Tongue (tissue), 2 donors: ENCODE data around the gene SLC25A36. TPM values are rescaled to one million over a fixed set of nuclear protein-coding genes. Genes with fewer than 3 reads are reported as not detected.
"Not testable (repeated sequence)": the region's sequence is repeated elsewhere in the genome, so short reads cannot be mapped to it uniquely, and the experiment has no call there.

Experiments used
- DNase-seq: peaks from one replicate; pipeline ENCODE4 v3.0.0-alpha.2; 2015
- total RNA-seq: library from RNA; depleted of rRNA; stranded (reverse); fragments of >200 nt; gene quantifications from one replicate; pipeline ENCODE4 v1.2.3, GENCODE V29; 2014

The SLC25A36 gene
- total RNA-seq, 1 donor from 2014 or later, result 168 TPM

- DNase-seq, result no peak
Measured at GRCh38 chr3:140931801-140932200, 9.8 kb upstream of the SLC25A36 start.

DNA sequence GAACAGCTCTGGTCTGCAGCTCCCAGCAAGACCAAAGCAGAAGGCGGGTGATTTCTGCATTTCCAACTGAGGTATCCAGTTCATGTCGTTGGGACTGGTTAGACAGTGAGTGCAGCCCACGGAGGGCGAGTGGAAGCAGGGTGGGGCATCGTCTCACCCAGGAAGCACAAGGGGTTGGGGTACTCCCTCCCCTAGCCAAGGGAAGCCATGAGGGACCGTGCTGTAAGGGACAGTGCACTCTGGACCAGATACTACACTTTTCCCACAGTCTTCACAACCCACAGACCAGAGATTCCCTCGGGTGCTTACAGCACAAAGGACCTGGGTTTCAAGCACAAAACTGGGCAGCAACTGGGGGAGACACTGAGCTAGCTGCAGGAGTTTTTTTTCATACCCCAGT, 8.5 kb upstream of the SLC25A36 start:
- no peak for DNase-seq

- DNase-seq, result no peak
Measured at GRCh38 chr3:140933552-140933951, 8.1 kb upstream of the SLC25A36 start.

GRCh38 chr3:140939305-140939704, 2.3 kb upstream of the SLC25A36 start:
- DNase-seq, result not testable (repeated sequence)

DNA sequence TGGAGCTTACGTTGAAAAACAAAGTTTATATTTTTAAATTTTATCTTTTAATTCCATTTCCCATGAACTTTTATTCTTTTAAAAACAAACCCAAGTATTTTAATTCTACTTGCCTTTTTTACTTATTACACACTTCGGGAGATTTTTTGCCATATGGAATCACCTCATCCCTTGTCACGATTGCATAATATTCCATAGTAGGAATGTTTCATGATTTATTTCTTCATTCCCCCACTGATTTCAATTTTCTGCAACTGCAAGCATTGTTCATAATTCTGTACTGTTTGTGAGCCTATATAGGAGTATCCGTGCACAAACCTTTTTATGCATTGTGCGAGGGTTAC, 574 bp upstream of the SLC25A36 start:
- DNase-seq, result no peak

- DNase-seq, result peak; percentile 86
Measured at GRCh38 chr3:140942221-140943104, 827 bp downstream of the SLC25A36 start.

DNA sequence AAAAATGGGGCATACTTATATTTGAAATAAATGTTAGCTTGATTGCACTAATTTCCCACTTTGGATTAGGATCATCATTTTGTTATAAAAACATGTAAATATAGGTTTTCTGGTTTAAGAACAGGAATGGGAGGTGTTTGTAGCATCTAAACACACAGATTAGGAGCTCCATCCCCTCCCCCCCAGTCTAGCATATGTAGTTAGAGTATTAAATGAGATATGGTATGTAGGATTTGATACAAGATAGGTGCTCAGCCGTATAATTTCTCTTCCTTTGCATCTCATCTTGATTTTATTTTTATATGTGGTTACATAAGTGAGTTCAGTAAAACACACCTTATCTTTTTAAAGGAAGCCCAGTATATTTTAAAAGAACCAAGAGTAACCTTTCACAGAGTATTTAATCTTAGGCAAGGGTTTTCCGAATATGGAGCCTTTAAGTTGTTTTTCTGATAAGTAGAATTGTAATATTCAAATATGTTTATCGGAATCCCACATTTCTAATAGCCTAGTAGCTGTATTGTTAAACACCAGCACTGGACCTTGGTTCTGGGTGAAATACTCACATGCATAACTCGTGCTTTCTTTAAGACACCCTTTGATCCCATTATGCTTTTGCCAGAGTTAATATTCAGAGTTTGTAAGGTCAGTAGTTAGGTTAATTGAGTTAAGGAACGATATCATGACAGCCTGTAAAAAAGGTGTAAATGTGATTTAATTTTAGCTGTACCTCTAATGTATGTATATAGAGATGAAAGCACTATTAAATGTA, 2.3 kb downstream of the SLC25A36 start:
- no peak for DNase-seq

DNA sequence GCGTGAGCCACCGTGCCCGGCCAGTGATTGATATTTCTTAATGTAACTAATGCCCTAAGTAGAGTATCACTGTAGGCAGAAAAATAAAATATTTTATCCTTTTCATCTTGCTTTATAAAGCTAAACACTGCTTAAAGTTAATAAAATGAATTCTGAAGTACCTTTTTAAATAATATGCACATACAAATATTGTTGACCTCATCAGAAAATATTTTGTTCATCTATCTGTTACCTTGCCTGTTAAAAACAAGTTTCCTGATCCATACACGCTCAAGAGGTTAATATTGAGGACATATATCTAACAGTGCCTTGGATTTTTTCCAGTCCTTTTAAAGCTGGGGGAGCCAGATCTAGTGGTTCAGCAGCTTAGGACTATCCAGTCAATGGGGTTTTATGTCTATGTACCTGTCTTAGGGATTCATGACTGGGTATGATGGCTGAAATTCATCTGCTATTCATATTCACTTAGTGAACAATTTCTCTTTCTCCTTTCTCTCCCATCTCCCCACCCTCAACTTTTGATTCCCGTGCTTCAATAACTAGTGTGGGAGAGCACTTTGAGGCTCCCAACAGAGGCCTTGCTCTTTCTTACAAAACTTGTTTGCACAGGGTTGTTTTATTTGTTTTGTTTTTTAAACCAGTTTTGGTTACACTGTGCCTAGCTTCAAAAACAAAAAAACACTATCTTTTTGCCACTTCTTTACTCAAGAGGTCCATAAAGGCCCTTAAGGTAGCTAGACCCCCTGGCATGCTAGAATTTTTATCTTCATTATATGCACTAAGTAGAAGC, 7.0 kb downstream of the SLC25A36 start:
- DNase-seq, result no peak

- no peak for DNase-seq
Measured at GRCh38 chr3:140950144-140950543, 8.5 kb downstream of the SLC25A36 start.

GRCh38 chr3:140950863-140951262, 9.2 kb downstream of the SLC25A36 start:
- no peak for DNase-seq

- not testable (repeated sequence) for DNase-seq
Measured at GRCh38 chr3:140951750-140952149, 10.1 kb downstream of the SLC25A36 start.

DNA sequence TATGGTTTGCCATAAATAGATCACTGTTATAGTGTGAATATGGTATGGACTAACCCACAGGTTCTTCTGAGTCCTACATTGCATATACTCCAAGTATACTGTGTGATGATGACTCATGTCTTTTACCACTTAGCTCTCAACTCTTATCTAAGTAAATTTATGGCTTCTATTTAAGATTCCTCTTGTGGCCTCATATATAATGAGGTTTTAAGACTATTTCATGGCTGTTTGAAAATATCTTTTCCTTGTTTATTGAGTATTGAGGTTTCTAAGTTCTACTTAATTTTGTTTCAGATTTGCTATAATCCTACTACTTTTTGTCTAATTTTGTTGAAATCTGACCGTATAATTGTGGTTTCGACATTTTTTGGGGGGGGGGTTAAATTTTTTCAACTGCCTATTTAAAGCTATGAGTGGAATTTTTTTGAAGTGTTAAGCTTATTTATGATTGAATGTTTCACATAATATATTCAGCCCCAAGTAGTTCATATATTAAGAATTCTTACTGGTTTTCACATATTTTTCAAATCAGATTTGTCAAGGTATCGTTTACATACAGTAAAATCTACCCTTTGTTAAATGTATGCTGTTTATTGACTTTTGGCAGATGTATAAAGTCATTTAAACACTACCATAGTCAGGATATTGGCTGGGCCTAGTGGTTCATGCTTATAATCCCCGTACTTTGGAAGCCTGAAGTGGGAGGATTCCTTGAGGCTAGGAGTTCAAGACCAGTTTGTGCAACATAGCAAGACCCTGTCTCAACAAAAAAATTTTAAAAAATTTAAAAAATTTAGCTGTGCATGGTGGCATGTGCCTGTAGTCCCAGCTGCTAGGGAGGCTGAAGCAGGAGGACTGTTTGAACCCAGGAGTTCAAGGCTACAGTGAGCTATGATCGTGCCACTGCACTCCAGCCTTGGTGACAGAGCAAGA, 11.7 kb downstream of the SLC25A36 start:
- DNase-seq, result no peak

DNA sequence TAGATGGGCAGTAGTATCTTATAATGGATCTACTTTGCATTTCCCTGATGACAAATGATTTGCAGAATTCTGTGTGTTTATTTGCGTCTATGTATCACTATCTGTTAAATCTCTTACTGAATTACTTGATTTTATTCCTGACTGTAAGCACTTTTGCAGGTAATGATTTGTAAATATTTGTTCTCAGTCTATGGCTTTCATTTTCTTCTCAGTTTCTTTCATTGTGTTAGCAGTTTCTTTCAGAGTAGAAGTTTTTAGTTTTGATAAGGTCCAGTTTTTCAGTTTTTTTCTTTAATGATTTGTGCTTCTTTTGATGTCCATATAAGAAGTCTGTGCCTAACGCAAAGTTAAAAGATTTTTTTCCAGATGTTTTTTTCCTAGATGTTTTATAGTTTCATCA, 12.9 kb downstream of the SLC25A36 start:
- DNase-seq, result no peak

GRCh38 chr3:140955645-140956044, 14.0 kb downstream of the SLC25A36 start:
- DNase-seq, result no peak

DNA sequence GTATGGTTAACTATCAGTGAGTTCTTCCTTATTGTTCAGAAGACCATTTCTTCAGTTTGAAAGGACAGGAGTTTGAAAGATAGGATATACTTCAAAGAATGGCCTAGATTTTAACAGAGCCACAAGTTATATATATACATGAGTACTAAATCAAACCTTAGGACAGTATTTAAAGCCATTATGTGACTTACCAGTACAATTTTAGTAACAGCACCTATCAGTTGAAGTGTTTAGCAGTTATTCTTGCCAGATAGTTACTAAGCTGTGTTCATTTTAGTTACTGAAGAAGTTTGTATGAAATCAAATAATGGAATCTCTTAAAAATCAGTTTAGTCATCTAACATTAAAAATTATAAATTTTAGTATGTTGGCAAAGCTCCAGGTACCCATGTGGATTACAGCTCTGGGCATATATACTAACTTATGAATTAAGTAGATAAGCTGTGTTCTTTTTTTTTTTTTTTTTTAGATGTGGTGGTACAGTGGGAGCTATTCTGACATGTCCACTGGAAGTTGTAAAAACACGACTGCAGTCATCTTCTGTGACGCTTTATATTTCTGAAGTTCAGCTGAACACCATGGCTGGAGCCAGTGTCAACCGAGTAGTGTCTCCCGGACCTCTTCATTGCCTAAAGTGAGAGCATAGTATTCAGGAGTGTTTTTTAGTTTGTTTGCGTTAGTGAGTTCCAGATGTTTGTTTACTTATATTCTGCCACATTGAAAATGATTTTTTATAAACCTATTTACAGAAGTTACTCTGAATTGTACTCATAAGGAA, 14.6 kb downstream of the SLC25A36 start:
- DNase-seq, result no peak

DNA sequence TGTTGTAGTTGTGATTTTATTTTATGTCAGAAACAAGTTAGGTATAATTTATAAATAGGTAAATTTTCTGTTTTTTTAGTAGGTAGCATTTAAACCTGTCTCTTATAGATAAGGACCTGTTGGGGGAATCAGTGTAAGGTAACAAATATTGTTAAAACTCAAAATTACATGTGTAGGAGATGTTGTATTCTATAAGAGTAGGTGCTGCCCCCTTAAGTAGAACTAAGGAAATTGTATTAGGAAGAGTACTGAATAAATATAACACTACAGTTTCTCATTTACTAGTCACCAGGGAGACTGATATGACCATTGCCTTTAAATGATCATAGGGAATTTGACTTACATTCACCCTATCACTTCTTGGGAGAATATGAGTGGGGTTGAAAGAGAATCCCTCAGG, 31.2 kb downstream of the SLC25A36 start:
- DNase-seq, result peak; percentile 9

- DNase-seq, result no peak
Measured at GRCh38 chr3:140974900-140975299, 33.3 kb downstream of the SLC25A36 start.

DNA sequence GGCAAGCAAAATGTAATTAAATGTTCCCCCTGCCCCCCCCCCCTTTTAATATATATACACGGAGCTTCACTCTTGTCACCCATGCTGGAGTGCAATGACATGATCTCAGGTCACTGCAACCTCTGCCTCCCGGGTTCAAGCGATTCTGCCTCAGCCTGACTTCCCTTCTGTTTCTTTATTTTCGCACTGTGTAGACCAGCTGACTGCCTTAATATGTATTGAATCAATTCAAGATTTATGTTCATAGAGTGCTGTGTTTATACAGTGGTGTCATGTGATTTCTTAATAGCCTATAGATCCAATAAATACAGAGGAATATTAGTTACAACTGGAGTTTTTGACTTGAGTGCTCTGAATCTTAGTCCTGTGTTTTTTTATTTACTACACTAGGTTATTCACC, 39.0 kb downstream of the SLC25A36 start:
- no peak for DNase-seq

GRCh38 chr3:140987792-140988191, 46.2 kb downstream of the SLC25A36 start:
- DNase-seq, result not testable (repeated sequence)

DNA sequence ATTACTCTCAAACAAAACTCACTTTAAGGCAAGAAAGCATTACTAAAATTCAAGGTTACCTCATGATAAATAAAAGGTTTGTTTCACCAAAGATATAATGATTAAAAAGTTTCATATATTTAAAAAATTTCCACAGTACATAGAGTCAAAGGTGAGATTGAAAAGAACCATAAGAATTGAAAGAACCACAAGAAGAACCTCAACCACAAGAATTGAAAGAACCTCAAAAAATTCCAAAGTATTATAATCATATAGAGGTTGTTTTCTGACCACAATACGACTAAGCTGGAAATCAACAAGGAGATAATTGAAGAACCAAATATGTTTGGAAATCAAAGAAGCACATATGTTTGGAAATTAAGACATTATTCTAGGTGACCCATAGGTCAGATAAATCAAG, 52.7 kb downstream of the SLC25A36 start:
- DNase-seq, result no peak

GRCh38 chr3:140994861-140995260, 53.2 kb downstream of the SLC25A36 start:
- DNase-seq, result not testable (repeated sequence)
